K562 (cell line): ENCODE data around the gene HTT-AS. TPM values are rescaled to one million over a fixed set of nuclear protein-coding genes. Genes with fewer than 3 reads are reported as not detected.

Source experiments
- CCAR2 ChIP-seq: fragments of 200-400 bp; formaldehyde crosslinking; IDR thresholded peaks from 2 replicates; pipeline ENCODE4 v1.6.1; 2017; ENCODE audit warnings: mild to moderate bottlenecking, low read depth, low read length
- EZH2 ChIP-seq: IDR thresholded peaks from 2 replicates; pipeline ENCODE4 v1.6.1; 2012; ENCODE audit warnings: low read depth, mild to moderate bottlenecking, inconsistent platforms, low read length, borderline replicate concordance
- FOXK2 ChIP-seq, 2 experiments: fragments of 450-650 bp; IDR thresholded peaks in 1 of 2; conservative IDR thresholded peaks in 1 of 2; 2 replicates each; pipeline ENCODE4 v1.6.1; 2016; ENCODE audit warnings: low read depth in 2 of 2, mild to moderate bottlenecking in 1 of 2
- HDAC6 ChIP-seq: IDR thresholded peaks from 2 replicates; pipeline ENCODE4 v1.6.1; 2012; ENCODE audit warnings: low read depth, mild to moderate bottlenecking, control low read depth, inconsistent platforms, low read length, moderate library complexity
- KLF6 ChIP-seq: fragments of 250-450 bp; sonication (Bioruptor Pico); IDR thresholded peaks from 2 replicates; pipeline ENCODE4 v1.4.0; 2020; ENCODE audit warnings: mild to moderate bottlenecking, moderate library complexity, borderline replicate concordance
- MTA3 ChIP-seq: fragments of 450-650 bp; formaldehyde crosslinking; IDR thresholded peaks from 2 replicates; pipeline ENCODE4 v1.6.1; 2017; ENCODE audit warnings: mild to moderate bottlenecking, borderline replicate concordance
- NCOA4 ChIP-seq: fragments of 450-650 bp; IDR thresholded peaks from 2 replicates; pipeline ENCODE4 v1.6.1; 2018; ENCODE audit warnings: mild to moderate bottlenecking; ENCODE audit not compliant: partially characterized antibody
- SP2 ChIP-seq: IDR thresholded peaks from 2 replicates; pipeline ENCODE4 v1.6.1; 2011; ENCODE audit warnings: mild to moderate bottlenecking, low read depth, low read length, moderate library complexity; ENCODE audit not compliant: poor library complexity, severe bottlenecking; ENCODE audit errors: extremely low read depth
- STAT6 ChIP-seq: sonication (generic); formaldehyde crosslinking; IDR thresholded peaks from 2 replicates; pipeline ENCODE4 v1.8.1; 2023; ENCODE audit warnings: mild to moderate bottlenecking, missing genetic modification reagents
- TCF7 ChIP-seq: sonication (generic); IDR thresholded peaks from 2 replicates; pipeline ENCODE4 v1.6.1; 2016; ENCODE audit warnings: antibody characterized with exemption, borderline replicate concordance
- THAP12 ChIP-seq: fragments of 250-450 bp; sonication (Bioruptor Pico); IDR thresholded peaks from 2 replicates; pipeline ENCODE4 v1.9.0; 2021; ENCODE audit warnings: mild to moderate bottlenecking, inconsistent platforms
- TRIM24 ChIP-seq, 2 experiments: fragments of 450-650 bp; IDR thresholded peaks; 2 replicates each; pipeline ENCODE4 v1.6.1; 2016
- U2AF1 ChIP-seq: fragments of 200-400 bp; formaldehyde crosslinking; optimal IDR thresholded peaks from 2 replicates; pipeline ENCODE3; 2017; ENCODE audit warnings: mild to moderate bottlenecking, low read depth, low read length, moderate library complexity
- ZBTB17 ChIP-seq: fragments of 450-650 bp; formaldehyde crosslinking; IDR thresholded peaks from 2 replicates; pipeline ENCODE4 v1.4.0; 2020; ENCODE audit warnings: mild to moderate bottlenecking
- ZBTB43 ChIP-seq: sonication (generic); formaldehyde crosslinking; IDR thresholded peaks from 2 replicates; pipeline ENCODE4 v1.8.0; 2023; ENCODE audit warnings: mild to moderate bottlenecking, missing genetic modification reagents
- ZNF12 ChIP-seq: sonication (generic); formaldehyde crosslinking; IDR thresholded peaks from 2 replicates; pipeline ENCODE4 v1.4.0; 2020; ENCODE audit warnings: mild to moderate bottlenecking, missing genetic modification reagents
- ZNF263 ChIP-seq: sonication (generic); formaldehyde crosslinking; IDR thresholded peaks from 2 replicates; pipeline ENCODE4 v1.8.0; 2022; ENCODE audit warnings: mild to moderate bottlenecking, missing genetic modification reagents, borderline replicate concordance
- polyA plus RNA-seq, 8 experiments: library from polyadenylated mRNA; depleted of rRNA in 4 of 8; stranded (reverse) in 5 of 8; unstranded in 3 of 8; fragments of >200 nt; fragmentation: Nextera tagmentation in 2 of 8; fragmentation: Illumina TruSeq in 1 of 8; extraction: Ambion mirVana in 2 of 8; extraction: Trizol in 1 of 8; gene quantifications; 2 replicates each; pipeline versions ENCODE4 v1.2.1 to v1.2.3, GENCODE V29; 2011 to 2014; ENCODE audit warnings: inconsistent platforms in 1 of 8, missing spikeins in 1 of 8
- total RNA-seq, 7 experiments: library from RNA; depleted of rRNA in 6 of 7; stranded (reverse); fragments of >200 nt in 6 of 7; fragmentation: Illumina TruSeq in 2 of 7; extraction: Trizol in 2 of 7; gene quantifications; 2 replicates each; pipeline versions ENCODE4 v1.2.1 to v1.2.3, GENCODE V29; 2011 to 2021; ENCODE audit warnings: low replicate concordance in 1 of 7

The HTT-AS gene
- total and polyA plus RNA-seq, 9 of the 15 experiments (the other 6 are each of a cell fraction or from before 2014, with no cell fraction given), result not detected

- TF ChIP-seq STAT6 (no peak), ZNF263 (CRISPR knock-in tag) (no peak), MTA3 (no peak), ZBTB17 (0 out of 2 replicates have a peak, but pooled peaks have one; percentile 34), KLF6 (no peak), CCAR2 (no peak), U2AF1 (peak; percentile 54), ZBTB43 (CRISPR knock-in tag) (no peak), SP2 (peak; percentile 61), TCF7 (no peak), HDAC6 (no peak), EZH2 (no peak), TRIM24 (IDR thresholded peaks at IDR 0.05) (no peak), THAP12 (CRISPR knock-in tag) (peak; percentile 47; the same call in 1 of the 2 replicates), FOXK2 (conservative IDR thresholded peaks at IDR 0.05 in 1 of 2, IDR thresholded peaks at IDR 0.05 in 1 of 2; ENCODE audit: low read depth in 2 of 2) (no peak), ZNF12 (CRISPR knock-in tag) (no peak), NCOA4 (no peak)
Measured at GRCh38 chr4:3074078-3074845, at the start of gene HTT-AS, which contains the start of gene HTT (continued).
